K562 (cell line): Measurements from ENCODE around the gene TDRD9. TPM values are rescaled to one million over a fixed set of nuclear protein-coding genes. Genes with fewer than 3 reads are reported as not detected.

ENCODE experiments used
- ATAC-seq: fragments of 200-7000 bp; cut with Tn5 transposase; 3 replicates; pipeline ENCODE4 v1.9.1; 2020; ENCODE audit warnings: moderate library complexity
- BruUV-seq: library from RNA; stranded (reverse); fragments of 400-500 nt; replicated peaks from 2 replicates; lab custom pipeline; 2021; lab: Mats Ljungman, UMichigan
- CTCF ChIA-PET: fragments of 300-600 bp; formaldehyde crosslinking; extraction: SDS; loops from one replicate; lab custom pipeline; 2021; ENCODE audit warnings: low intra/inter-chr PET ratio; lab: Yijun Ruan, JAX
- POLR2A ChIA-PET: fragments of 300-600, 350-650 bp; sonication (Branson Sonifier 250); formaldehyde crosslinking; extraction: SDS; loops from one replicate; lab custom pipeline; 2021; ENCODE audit warnings: antibody characterized with exemption, inconsistent platforms; lab: Yijun Ruan, JAX
- DNase-seq, 4 experiments: peaks; one replicate each; pipeline versions ENCODE4 v3.0.0 to v3.0.0-alpha.2; 2011 to 2018; ENCODE audit warnings: low spot score in 3 of 4, mixed read lengths in 3 of 4; ENCODE audit errors: extremely low read depth in 1 of 4
- FAIRE-seq: peaks from 2 replicates; lab custom pipeline; 2011; peaks lifted over from hg19 to GRCh38; lab: Jason Lieb, UNC
- H2AFZ ChIP-seq: 2 replicates; pipeline ENCODE4 v1.6.0; 2011; ENCODE audit warnings: low read depth, low read length, control low read depth, inconsistent platforms
- H3K27ac ChIP-seq: fragments of 200-600 bp; 3 replicates; pipeline ENCODE4 v1.8.0; 2011; ENCODE audit warnings: low read depth, mild to moderate bottlenecking, control low read depth, inconsistent platforms, low read length, moderate library complexity, mixed read lengths; ENCODE audit errors: extremely low read depth
- H3K27me3 ChIP-seq, 2 experiments: fragments of 300-600 bp in 1 of 2; 2 replicates in 1 of 2; 3 replicates in 1 of 2; pipeline versions ENCODE4 v1.6.0 to v1.8.0; 2011; ENCODE audit warnings: inconsistent platforms in 2 of 2, low read length in 2 of 2, mild to moderate bottlenecking in 1 of 2, mixed read lengths in 1 of 2, moderate library complexity in 1 of 2; ENCODE audit not compliant: control insufficient read depth in 2 of 2, insufficient read depth in 2 of 2
- H3K36me3 ChIP-seq: fragments of 300-600 bp; 3 replicates; pipeline ENCODE4 v1.8.0; 2011; ENCODE audit warnings: mild to moderate bottlenecking, low read length, inconsistent platforms; ENCODE audit not compliant: control insufficient read depth, insufficient read depth
- H3K4me1 ChIP-seq, 2 experiments: fragments of 200-600 bp in 1 of 2; replicated peaks in 1 of 2; 2 replicates in 1 of 2; 3 replicates in 1 of 2; pipeline versions ENCODE4 v1.5.1 to v1.8.0; 2011; ENCODE audit warnings: inconsistent platforms in 2 of 2, low read length in 2 of 2, mild to moderate bottlenecking in 1 of 2, mixed read lengths in 1 of 2, moderate library complexity in 1 of 2; ENCODE audit not compliant: control insufficient read depth in 2 of 2, insufficient read depth in 2 of 2
- H3K4me2 ChIP-seq: 2 replicates; pipeline ENCODE4 v1.6.1; 2011; ENCODE audit warnings: low read length, control low read depth, inconsistent platforms, mixed read lengths; ENCODE audit not compliant: insufficient read depth
- H3K4me3 ChIP-seq: fragments of 200-600 bp; sonication (generic), shearing (Covaris generic); 2 replicates; pipeline ENCODE4 v1.5.1; 2016; ENCODE audit warnings: control low read depth, inconsistent platforms
- H3K79me2 ChIP-seq: fragments of 200-600 bp; 3 replicates; pipeline ENCODE4 v1.8.0; 2011; ENCODE audit warnings: low read length, inconsistent platforms; ENCODE audit not compliant: control insufficient read depth, insufficient read depth
- H3K9ac ChIP-seq, 2 experiments: 2 replicates each; pipeline versions ENCODE4 v1.6.0 to v1.6.1; 2011; ENCODE audit warnings: low read depth in 2 of 2, low read length in 2 of 2, control low read depth in 1 of 2, inconsistent platforms in 1 of 2, mild to moderate bottlenecking in 1 of 2, mixed read lengths in 1 of 2; ENCODE audit not compliant: insufficient read depth in 1 of 2
- H3K9me1 ChIP-seq: one replicate; pipeline ENCODE4 v1.6.0; 2011; ENCODE audit warnings: inconsistent platforms, mild to moderate bottlenecking, low read length, moderate library complexity; ENCODE audit not compliant: control insufficient read depth, insufficient read depth
- H3K9me3 ChIP-seq: replicated peaks from 2 replicates; pipeline ENCODE4 v1.5.1; 2011; ENCODE audit warnings: low read depth, low read length, inconsistent platforms; ENCODE audit not compliant: control insufficient read depth, insufficient read depth
- H4K20me1 ChIP-seq: replicated peaks from 2 replicates; pipeline ENCODE4 v1.6.1; 2011; ENCODE audit warnings: low read length, inconsistent platforms, mixed read lengths; ENCODE audit not compliant: control insufficient read depth, insufficient read depth
- ATF7 ChIP-seq: fragments of 450-650 bp; IDR thresholded peaks from 2 replicates; pipeline ENCODE4 v1.7.1; 2014; ENCODE audit warnings: mild to moderate bottlenecking, moderate library complexity
- BRD9 ChIP-seq: fragments of 450-650 bp; IDR thresholded peaks from 2 replicates; pipeline ENCODE4 v1.6.1; 2018; ENCODE audit warnings: low read depth; ENCODE audit not compliant: partially characterized antibody
- CBFA2T3 ChIP-seq: fragments of 450-650 bp; IDR thresholded peaks from 2 replicates; pipeline ENCODE4 v1.6.1; 2017
- DACH1 ChIP-seq: fragments of 450-650 bp; IDR thresholded peaks from 2 replicates; pipeline ENCODE4 v1.6.1; 2018; ENCODE audit not compliant: partially characterized antibody
- MTA2 ChIP-seq: fragments of 450-650 bp; IDR thresholded peaks from 2 replicates; pipeline ENCODE4 v1.6.1; 2016; ENCODE audit warnings: low read depth
- NCOA6 ChIP-seq: fragments of 450-650 bp; IDR thresholded peaks from 2 replicates; pipeline ENCODE4 v1.6.1; 2017; ENCODE audit warnings: mild to moderate bottlenecking
- PML ChIP-seq: IDR thresholded peaks from 2 replicates; pipeline ENCODE4 v1.6.1; 2012; ENCODE audit warnings: low read length, inconsistent platforms
- PPARD ChIP-seq: fragments of 250-450 bp; sonication (Bioruptor Pico); IDR thresholded peaks from 2 replicates; pipeline ENCODE4 v1.8.0; 2022; ENCODE audit warnings: inconsistent platforms, mild to moderate bottlenecking, moderate library complexity
- RAD21 ChIP-seq, 2 experiments: fragments of 250-450 bp in 1 of 2; fragments of 450-650 bp in 1 of 2; sonication (Bioruptor Pico) in 1 of 2; formaldehyde crosslinking in 1 of 2; IDR thresholded peaks in 1 of 2; conservative IDR thresholded peaks in 1 of 2; 2 replicates each; pipeline versions ENCODE4 v1.4.0 to v1.8.0; 2020 to 2022; ENCODE audit warnings: mild to moderate bottlenecking in 2 of 2, moderate library complexity in 1 of 2
- SRF ChIP-seq, 2 experiments: fragments of 250-450, 450-650 bp in 1 of 2; sonication (Bioruptor Pico) in 1 of 2; sonication (generic) in 1 of 2; formaldehyde crosslinking; IDR thresholded peaks; 2 replicates each; pipeline versions ENCODE4 v1.5.0 to v1.5.1; 2020 to 2022; ENCODE audit warnings: mild to moderate bottlenecking in 1 of 2, missing genetic modification reagents in 1 of 2
- ZFP91 ChIP-seq: sonication (generic); formaldehyde crosslinking; IDR thresholded peaks from 2 replicates; pipeline ENCODE4 v1.8.0; 2022; ENCODE audit warnings: mild to moderate bottlenecking, missing genetic modification reagents
- ZNF561 ChIP-seq: fragments of 450-650 bp; formaldehyde crosslinking; conservative IDR thresholded peaks from 2 replicates; pipeline ENCODE4 v1.4.0; 2020; ENCODE audit warnings: mild to moderate bottlenecking, moderate library complexity
- WGBS: fragments of 100-300 bp; shearing (Covaris generic); methylation state at CpG from one replicate; pipeline ENCODE4 v1.1.6; 2016; ENCODE audit warnings: low coverage, mixed read lengths; ENCODE audit not compliant: insufficient coverage; ENCODE audit errors: missing lambda C conversion rate; 5-methylcytosine and 5-hydroxymethylcytosine counted together
- in situ Hi-C: fragments of 300-500 bp; cut with MboI; formaldehyde crosslinking; loops from 4 replicates; pipeline ENCODE4 v1.15.0; 2018; ENCODE audit warnings: inconsistent platforms, mixed read lengths
- intact Hi-C: fragments of 100-400 bp; cut with micrococcal nuclease; formaldehyde crosslinking; loops from 2 replicates; pipeline ENCODE4 v1.14.2; 2022
- polyA plus RNA-seq, 8 experiments: library from polyadenylated mRNA; depleted of rRNA in 4 of 8; stranded (reverse) in 5 of 8; unstranded in 3 of 8; fragments of >200 nt; fragmentation: Nextera tagmentation in 2 of 8; fragmentation: Illumina TruSeq in 1 of 8; extraction: Ambion mirVana in 2 of 8; extraction: Trizol in 1 of 8; gene quantifications; 2 replicates each; pipeline versions ENCODE4 v1.2.1 to v1.2.3, GENCODE V29; 2011 to 2014; ENCODE audit warnings: inconsistent platforms in 1 of 8, missing spikeins in 1 of 8
- total RNA-seq, 7 experiments: library from RNA; depleted of rRNA in 6 of 7; stranded (reverse); fragments of >200 nt in 6 of 7; fragmentation: Illumina TruSeq in 2 of 7; extraction: Trizol in 2 of 7; gene quantifications; 2 replicates each; pipeline versions ENCODE4 v1.2.1 to v1.2.3, GENCODE V29; 2011 to 2021; ENCODE audit warnings: low replicate concordance in 1 of 7

Gene TDRD9
- total and polyA plus RNA-seq, 9 of the 15 experiments (the other 6 are each of a cell fraction or from before 2014, with no cell fraction given): 0.04 to 0.14 (median 0.04) TPM; not detected in 5

- no peaks in the 10 kb centered on the region for H3K79me2 ChIP-seq
- DNase-seq (no peak), ATAC-seq (no peak), FAIRE-seq (no peak)
- H3K9ac ChIP-seq: no peak overlapping the region
- H3K9me3 ChIP-seq: no peaks in the 10 kb centered on the region
- no TSS peak for BruUV-seq
- peaks cover 0 to 31% of the 10 kb centered on the region in 2 experiments; a peak in 2 of 5 replicates for H3K4me1 ChIP-seq
- no peak for TF ChIP-seq DACH1
- TF ChIP-seq ZFP91 (CRISPR knock-in tag): no peak
- TF ChIP-seq CBFA2T3: no peak
- no peak for TF ChIP-seq ZNF561 (CRISPR knock-in tag)
- TF ChIP-seq MTA2: no peak
- TF ChIP-seq PML: no peak
- no peak for TF ChIP-seq RAD21 (CRISPR knock-in tag; conservative IDR thresholded peaks at IDR 0.05 in 1 of 2, IDR thresholded peaks at IDR 0.05 in 1 of 2)
- TF ChIP-seq NCOA6: no peak
- TF ChIP-seq ATF7: no peak
- no peak for TF ChIP-seq BRD9
- TF ChIP-seq PPARD (CRISPR knock-in tag): no peak
- no peak for TF ChIP-seq SRF (CRISPR knock-in tag; IDR thresholded peaks at IDR 0.05)
- H3K27ac ChIP-seq: no peak overlapping the region
- no peak overlapping the region for H3K4me2 ChIP-seq
- no peaks in the 10 kb centered on the region for H4K20me1 ChIP-seq
- ChIA-PET POLR2A (interaction anchor here (0.7 kb wide), 1 partner anchor 81 kb away, joined by 3 read pairs; no protein-coding TSS in a partner anchor), CTCF (no interaction called here)
- in situ Hi-C loops (no loop called here), intact Hi-C loops (loop anchor here (5.0 kb wide), 1 partner anchor 471 kb away; no protein-coding TSS in a partner anchor)
- peaks cover 0 to 23% of the 10 kb centered on the region in 2 experiments; a peak in 2 of 5 replicates for H3K27me3 ChIP-seq
- H3K9me1 ChIP-seq: no peaks in the 10 kb centered on the region
- H3K4me3 ChIP-seq: no peak overlapping the region
- no peak overlapping the region for H2AFZ ChIP-seq
- H3K36me3 ChIP-seq: no peaks in the 10 kb centered on the region
- WGBS: 3% methylated on average over 11 of the region's 26 CpGs
These were observed 163.0 kb downstream of the TDRD9 start for GRCh38 chr14:104091061-104091926.
